Muscle of arm (tissue), 12 donors: ENCODE data around the gene SYNGR4. TPM values are rescaled to one million over a fixed set of nuclear protein-coding genes. Genes with fewer than 3 reads are reported as not detected.
"Not testable (repeated sequence)": the region's sequence is repeated elsewhere in the genome, so short reads cannot be mapped to it uniquely, and the experiment has no call there.

ENCODE experiments used
- DNase-seq: peaks from one replicate; pipeline ENCODE4 v3.0.0-alpha.2; 2013
- polyA plus RNA-seq, 12 donors: library from polyadenylated mRNA; unstranded; fragments of 120-200 nt; gene quantifications; one replicate each; pipeline ENCODE4 v1.2.1, GENCODE V29; 2013; ENCODE audit not compliant: insufficient read length in 12 of 12

SYNGR4 gene
- polyA plus RNA-seq, 12 donors = not detected

GRCh38 chr19:48371367-48371766, 7.2 kb downstream of the SYNGR4 start:
- no peak for DNase-seq

- DNase-seq = not testable (repeated sequence)
Observed at GRCh38 chr19:48371771-48372170, 7.6 kb downstream of the SYNGR4 start.

GRCh38 chr19:48372904-48373303, 8.7 kb downstream of the SYNGR4 start:
- DNase-seq = no peak

- no peak for DNase-seq
Observed at GRCh38 chr19:48373567-48373966, 9.4 kb downstream of the SYNGR4 start.

- DNase-seq = no peak
Observed at GRCh38 chr19:48378194-48378570, 14.0 kb downstream of the SYNGR4 start.

GRCh38 chr19:48379058-48379457, 14.9 kb downstream of the SYNGR4 start:
- DNase-seq = no peak

- no peak for DNase-seq
Observed at GRCh38 chr19:48381178-48381950, 17.2 kb downstream of the SYNGR4 start.

- DNase-seq = no peak
Observed at GRCh38 chr19:48382286-48382685, 18.1 kb downstream of the SYNGR4 start.

GRCh38 chr19:48385461-48386087, 21.4 kb downstream of the SYNGR4 start:
- no peak for DNase-seq

- DNase-seq = no peak
Observed at GRCh38 chr19:48386981-48387380, 22.8 kb downstream of the SYNGR4 start.

- DNase-seq = peak; percentile 76
Observed at GRCh38 chr19:48390188-48391099, 26.3 kb downstream of the SYNGR4 start.

- peak; percentile 89 for DNase-seq
Observed at GRCh38 chr19:48391100-48392005, 27.2 kb downstream of the SYNGR4 start, which contains the start of gene KDELR1. KDELR1 (minus strand) TSS chr19:48391551; CDS start chr19:48391358, 193 bp downstream.

- DNase-seq = not testable (repeated sequence)
Observed at GRCh38 chr19:48392006-48392344, 27.8 kb downstream of the SYNGR4 start.

- DNase-seq = no peak
Observed at GRCh38 chr19:48392860-48393558, 28.8 kb downstream of the SYNGR4 start.

GRCh38 chr19:48393559-48394330, 29.6 kb downstream of the SYNGR4 start, which contains the start of gene GRIN2D:
GRIN2D (plus strand) TSS chr19:48393668; CDS start chr19:48398393, 4,725 bp downstream.
- DNase-seq = no peak

- DNase-seq = no peak
Observed at GRCh38 chr19:48394331-48395169, 30.4 kb downstream of the SYNGR4 start.

- DNase-seq = no peak
Observed at GRCh38 chr19:48395170-48395455, 30.9 kb downstream of the SYNGR4 start.

GRCh38 chr19:48395499-48395898, 31.3 kb downstream of the SYNGR4 start:
- DNase-seq = no peak
